Esophagus squamous epithelium (tissue), 4 donors: ENCODE measurements around the gene TP53.

Experiments used
- CTCF ChIP-seq, 6 experiments: fragments of 450-650 bp in 4 of 6; fragments of 200-600 bp in 2 of 6; sonication (generic) in 2 of 6; IDR thresholded peaks; one replicate each; pipeline ENCODE4 v1.5.1; 2016 to 2019; ENCODE audit warnings: antibody characterized with exemption in 6 of 6, mild to moderate bottlenecking in 4 of 6, moderate library complexity in 4 of 6
- POLR2A ChIP-seq, 4 donors: fragments of 450-650 bp; IDR thresholded peaks; one replicate each; pipeline ENCODE4 v1.6.1; 2017; ENCODE audit warnings: antibody characterized with exemption in 4 of 4, mild to moderate bottlenecking in 4 of 4, moderate library complexity in 3 of 4

DNA sequence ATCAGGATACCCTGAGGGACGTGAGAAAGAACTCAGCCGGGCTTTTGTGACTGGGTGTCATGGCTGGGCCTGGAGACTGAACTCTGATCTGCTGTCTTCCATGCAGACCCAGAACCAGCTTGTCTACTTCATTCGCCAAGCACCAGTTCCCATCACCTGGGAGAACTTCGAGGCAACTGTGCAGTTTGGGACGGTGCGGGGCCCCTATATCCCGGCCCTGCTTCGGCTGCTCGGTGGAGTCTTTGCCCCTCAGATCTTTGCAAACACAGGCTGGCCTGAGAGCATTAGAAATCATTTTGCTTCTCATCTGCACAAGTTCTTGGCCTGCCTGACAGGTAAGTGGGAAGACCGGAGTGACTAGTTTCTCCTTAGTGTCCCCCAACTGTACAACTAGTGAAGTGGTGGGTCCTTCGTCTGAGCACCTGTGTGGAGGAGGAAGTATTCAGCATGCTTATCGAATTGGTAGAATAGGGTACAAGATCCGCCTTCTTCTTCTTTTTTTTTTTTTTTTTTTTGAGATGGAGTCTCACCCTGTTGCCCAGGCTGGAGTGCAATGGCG lies 45.8 kb upstream of the TP53 start:
- TF ChIP-seq POLR2A (IDR thresholded peaks at IDR 0.05) (no peak), CTCF (IDR thresholded peaks at IDR 0.05) (no peak)
